ENCODE data around the gene ZNF771.

GRCh38 chr16:30413112-30413806, 5.9 kb downstream of the ZNF771 start:
- TF ChIP-seq POLR2A (IDR thresholded peaks at IDR 0.05) (no peak), POLR2AphosphoS5 (IDR thresholded peaks at IDR 0.05) (no peak), CTCF (IDR thresholded peaks at IDR 0.05) (no peak)
